Thyroid gland (tissue), 4 donors: Measurements from ENCODE around the gene PADI1. TPM values are rescaled to one million over a fixed set of nuclear protein-coding genes. Genes with fewer than 3 reads are reported as not detected.

Experiments
- DNase-seq, 2 donors: peaks; one replicate each; pipeline ENCODE4 v3.0.0-alpha.2; 2019
- H3K27ac ChIP-seq, 3 donors: fragments of 200-600 bp; sonication (generic); 1 replicate in 2 of 3; 2 replicates in 1 of 3; pipeline ENCODE4 v1.5.1; 2016 to 2019; ENCODE audit warnings: mild to moderate bottlenecking in 1 of 3, moderate library complexity in 1 of 3
- H3K27me3 ChIP-seq: fragments of 200-600 bp; sonication (generic); one replicate; pipeline ENCODE4 v1.5.1; 2019
- H3K36me3 ChIP-seq, 2 donors: fragments of 200-600 bp; sonication (generic); one replicate each; pipeline ENCODE4 v1.5.1; 2016 to 2019
- H3K4me1 ChIP-seq, 2 donors: fragments of 200-600 bp; sonication (generic); one replicate each; pipeline ENCODE4 v1.5.1; 2017 to 2019
- H3K4me3 ChIP-seq, 3 donors: fragments of 200-600 bp; sonication (generic); replicated peaks in 1 of 3; 1 replicate in 2 of 3; 2 replicates in 1 of 3; pipeline ENCODE4 v1.5.1; 2016; ENCODE audit warnings: mild to moderate bottlenecking in 1 of 3
- H3K9me3 ChIP-seq: fragments of 200-600 bp; sonication (generic); one replicate; pipeline ENCODE4 v1.5.1; 2017
- CTCF ChIP-seq, 6 experiments: fragments of 200-600 bp in 3 of 6; fragments of 450-650 bp in 3 of 6; sonication (generic) in 3 of 6; IDR thresholded peaks; one replicate each; pipeline ENCODE4 v1.5.1; 2016 to 2019; ENCODE audit warnings: antibody characterized with exemption in 6 of 6, mild to moderate bottlenecking in 2 of 6, inconsistent platforms in 1 of 6, moderate library complexity in 1 of 6
- POLR2A ChIP-seq, 2 donors: fragments of 450-650 bp; IDR thresholded peaks; one replicate each; pipeline ENCODE4 v1.6.1; 2017; ENCODE audit warnings: antibody characterized with exemption in 2 of 2, mild to moderate bottlenecking in 2 of 2, moderate library complexity in 1 of 2
- WGBS, 2 donors: methylation state at CpG; one replicate each; pipeline ENCODE4 v1.1.5; 2017; 5-methylcytosine and 5-hydroxymethylcytosine counted together
- intact Hi-C: fragments of 100-400 bp; cut with DNase I; formaldehyde crosslinking; loops from one replicate; pipeline ENCODE4 v1.15.1; 2023
- total RNA-seq, 4 donors: library from RNA; depleted of rRNA; stranded (reverse); fragments of >200 nt; gene quantifications; one replicate each; pipeline ENCODE4 v1.2.3, GENCODE V29; 2016

The PADI1 gene
- total RNA-seq, 4 donors from 2014 or later = not detected

DNA sequence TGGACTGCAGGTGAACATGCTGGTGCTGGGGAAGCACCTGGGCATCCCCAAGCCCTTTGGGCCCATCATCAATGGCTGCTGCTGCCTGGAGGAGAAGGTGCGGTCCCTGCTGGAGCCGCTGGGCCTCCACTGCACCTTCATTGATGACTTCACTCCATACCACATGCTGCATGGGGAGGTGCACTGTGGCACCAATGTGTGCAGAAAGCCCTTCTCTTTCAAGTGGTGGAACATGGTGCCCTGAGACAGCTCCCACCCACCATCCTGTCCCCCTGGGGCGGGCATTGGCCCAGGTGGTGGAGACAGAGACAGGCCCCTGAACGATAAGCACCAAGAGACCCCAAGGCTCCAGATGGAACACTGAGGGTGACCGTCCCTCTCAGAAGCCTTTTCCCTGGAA is 77.9 kb downstream of the PADI1 start:
- 78 to 87% methylated on average over 4 to 5 of the region's 5 CpGs for WGBS, 2 donors
- H3K9me3 ChIP-seq = no peaks in the 10 kb centered on the region
- no peaks in the 10 kb centered on the region for H3K4me1 ChIP-seq
- TF ChIP-seq POLR2A (IDR thresholded peaks at IDR 0.05) (no peak), CTCF (IDR thresholded peaks at IDR 0.05) (no peak)
- no peak for DNase-seq
- no peaks in the 10 kb centered on the region for H3K27me3 ChIP-seq
- intact Hi-C loops = no loop called here
- no peak overlapping the region for H3K4me3 ChIP-seq
- H3K36me3 ChIP-seq = no peaks in the 10 kb centered on the region
- H3K27ac ChIP-seq = no peak overlapping the region

- WGBS, 2 donors = 86 to 92% methylated on average over 3 to 4 of the region's 5 CpGs
- TF ChIP-seq POLR2A (IDR thresholded peaks at IDR 0.05) (no peak), CTCF (IDR thresholded peaks at IDR 0.05) (no peak)
- Histone ChIP-seq H3K27ac (no peak overlapping the region), H3K36me3 (no peaks in the 10 kb centered on the region), H3K4me3 (no peak overlapping the region), H3K9me3 (no peaks in the 10 kb centered on the region), H3K4me1 (no peaks in the 10 kb centered on the region), H3K27me3 (no peaks in the 10 kb centered on the region)
- no peak for DNase-seq
- intact Hi-C loops = no loop called here
These were observed 81.7 kb downstream of the PADI1 start for GRCh38 chr1:17286646-17287045.

GRCh38 chr1:17287130-17287776 is 82.3 kb downstream of the PADI1 start:
- Histone ChIP-seq H3K4me3 (no peak overlapping the region), H3K27ac (no peak overlapping the region), H3K36me3 (no peaks in the 10 kb centered on the region), H3K9me3 (no peaks in the 10 kb centered on the region), H3K4me1 (no peaks in the 10 kb centered on the region), H3K27me3 (no peaks in the 10 kb centered on the region)
- intact Hi-C loops = no loop called here
- no peak for TF ChIP-seq POLR2A (IDR thresholded peaks at IDR 0.05)
- TF ChIP-seq CTCF (IDR thresholded peaks at IDR 0.05) = no peak
- WGBS, 2 donors = 96 to 98% methylated on average over 3 to 5 of the region's 5 CpGs
- no peak for DNase-seq

GRCh38 chr1:17289721-17290120 is 84.8 kb downstream of the PADI1 start:
- 28 to 50% methylated on average over 2 of the region's 2 CpGs for WGBS, 2 donors
- H3K27ac ChIP-seq = no peak overlapping the region
- intact Hi-C loops = no loop called here
- no peak overlapping the region for H3K4me3 ChIP-seq
- no peak for DNase-seq
- no peaks in the 10 kb centered on the region for H3K27me3 ChIP-seq
- TF ChIP-seq POLR2A (IDR thresholded peaks at IDR 0.05) (no peak), CTCF (IDR thresholded peaks at IDR 0.05) (no peak)
- H3K4me1 ChIP-seq = no peaks in the 10 kb centered on the region
- no peaks in the 10 kb centered on the region for H3K36me3 ChIP-seq
- no peaks in the 10 kb centered on the region for H3K9me3 ChIP-seq

DNA sequence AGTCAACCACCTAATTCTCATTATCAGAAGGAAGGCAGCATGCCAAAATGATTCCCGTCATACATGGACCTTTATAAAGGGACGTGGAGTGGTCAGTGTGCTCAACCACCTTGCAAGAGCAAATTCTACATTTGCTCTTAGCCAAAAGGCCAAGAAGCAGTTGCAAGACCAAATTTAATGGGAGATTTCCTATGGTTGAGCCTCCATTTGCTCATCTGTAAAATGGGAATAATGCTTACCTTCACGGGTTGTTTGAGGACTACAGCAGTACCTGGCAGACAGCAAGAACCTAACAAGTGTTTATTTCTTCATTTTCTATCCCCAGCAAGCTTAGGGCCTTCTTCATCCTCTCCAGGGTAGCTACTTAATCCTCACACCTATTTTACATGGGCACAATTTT is 85.6 kb downstream of the PADI1 start:
- no peak overlapping the region for H3K27ac ChIP-seq
- no peak for DNase-seq
- TF ChIP-seq POLR2A (IDR thresholded peaks at IDR 0.05) = no peak
- TF ChIP-seq CTCF (IDR thresholded peaks at IDR 0.05) = no peak
- H3K4me1 ChIP-seq = no peaks in the 10 kb centered on the region
- no peaks in the 10 kb centered on the region for H3K36me3 ChIP-seq
- intact Hi-C loops = no loop called here
- H3K27me3 ChIP-seq = no peaks in the 10 kb centered on the region
- WGBS, 2 donors = 88 to 89% methylated on average over 3 of the region's 3 CpGs
- H3K9me3 ChIP-seq = no peaks in the 10 kb centered on the region
- H3K4me3 ChIP-seq = no peak overlapping the region
